H9 (cell line): Measurements from ENCODE around the gene PRR27. TPM values are rescaled to one million over a fixed set of nuclear protein-coding genes. Genes with fewer than 3 reads are reported as not detected.

Experiments
- DNase-seq: peaks from one replicate; pipeline ENCODE4 v3.0.0-alpha.2; 2017
- H2AFZ ChIP-seq: one replicate; pipeline ENCODE4 v1.6.1; 2013; ENCODE audit warnings: mild to moderate bottlenecking, low read length, control low read depth, moderate library complexity
- H2AK5ac ChIP-seq: 2 replicates; pipeline ENCODE4 v1.6.1; 2013; ENCODE audit warnings: low read length, control low read depth, mixed read lengths; ENCODE audit not compliant: insufficient read length
- H2BK120ac ChIP-seq: one replicate; pipeline ENCODE4 v1.6.1; 2013; ENCODE audit warnings: low read depth, mild to moderate bottlenecking, low read length, control low read depth, inconsistent platforms; ENCODE audit not compliant: poor library complexity, severe bottlenecking
- H2BK12ac ChIP-seq: 2 replicates; pipeline ENCODE4 v1.6.1; 2013; ENCODE audit warnings: low read length, control low read depth, mixed read lengths, low read depth; ENCODE audit not compliant: insufficient read length
- H2BK15ac ChIP-seq: 2 replicates; pipeline ENCODE4 v1.6.1; 2013; ENCODE audit warnings: low read depth, low read length, control low read depth
- H2BK20ac ChIP-seq: one replicate; pipeline ENCODE4 v1.6.1; 2013; ENCODE audit warnings: low read depth, mild to moderate bottlenecking, low read length, control low read depth, inconsistent platforms; ENCODE audit not compliant: poor library complexity, severe bottlenecking
- H2BK5ac ChIP-seq: 2 replicates; pipeline ENCODE4 v1.6.1; 2013; ENCODE audit warnings: low read length, control low read depth, mixed read lengths; ENCODE audit not compliant: insufficient read length
- H3K14ac ChIP-seq: 2 replicates; pipeline ENCODE4 v1.6.1; 2013; ENCODE audit warnings: low read length, control low read depth; ENCODE audit not compliant: insufficient read depth
- H3K18ac ChIP-seq: 2 replicates; pipeline ENCODE4 v1.6.1; 2013; ENCODE audit warnings: low read depth, mild to moderate bottlenecking, mixed read lengths, low read length, control low read depth; ENCODE audit not compliant: insufficient read length
- H3K23ac ChIP-seq: 2 replicates; pipeline ENCODE4 v1.6.1; 2013; ENCODE audit warnings: low read length, control low read depth, mixed read lengths, low read depth; ENCODE audit not compliant: insufficient read length
- H3K23me2 ChIP-seq: 2 replicates; pipeline ENCODE4 v1.6.1; 2013; ENCODE audit warnings: low read depth, mild to moderate bottlenecking, mixed read lengths, low read length, control low read depth; ENCODE audit not compliant: insufficient read length, poor library complexity, severe bottlenecking
- H3K27ac ChIP-seq: 2 replicates; pipeline ENCODE4 v1.5.1; 2013; ENCODE audit warnings: low read length, control low read depth, mixed read lengths, low read depth; ENCODE audit not compliant: insufficient read length
- H3K27me3 ChIP-seq: 2 replicates; pipeline ENCODE4 v1.6.1; 2013; ENCODE audit warnings: low read length, control low read depth, inconsistent platforms; ENCODE audit not compliant: insufficient read depth
- H3K4ac ChIP-seq: 2 replicates; pipeline ENCODE4 v1.6.1; 2013; ENCODE audit warnings: low read depth, mild to moderate bottlenecking, control low read depth, inconsistent platforms, low read length, moderate library complexity
- H3K4me1 ChIP-seq: 2 replicates; pipeline ENCODE4 v1.6.1; 2013; ENCODE audit warnings: low read length, control low read depth, inconsistent platforms; ENCODE audit not compliant: insufficient read depth
- H3K4me2 ChIP-seq: 2 replicates; pipeline ENCODE4 v1.6.1; 2013; ENCODE audit warnings: low read length, control low read depth, mixed read lengths; ENCODE audit not compliant: insufficient read length, insufficient read depth
- H3K56ac ChIP-seq: 2 replicates; pipeline ENCODE4 v1.6.1; 2013; ENCODE audit warnings: low read depth, mild to moderate bottlenecking, mixed read lengths, low read length, control low read depth; ENCODE audit not compliant: insufficient read length
- H3K79me1 ChIP-seq: 2 replicates; pipeline ENCODE4 v1.6.1; 2013; ENCODE audit warnings: low read depth, mild to moderate bottlenecking, moderate library complexity, low read length, control low read depth, inconsistent platforms; ENCODE audit not compliant: insufficient read depth, poor library complexity, severe bottlenecking
- H3K79me2 ChIP-seq: 2 replicates; pipeline ENCODE4 v1.6.1; 2013; ENCODE audit warnings: low read length, control low read depth, inconsistent platforms; ENCODE audit not compliant: insufficient read depth
- H3K9ac ChIP-seq: 2 replicates; pipeline ENCODE4 v1.6.1; 2013; ENCODE audit warnings: low read length, control low read depth, mixed read lengths; ENCODE audit not compliant: insufficient read length; ENCODE audit errors: extremely low read depth
- H3K9me3 ChIP-seq: one replicate; pipeline ENCODE4 v1.6.1; 2013; ENCODE audit warnings: low read depth, low read length, inconsistent platforms; ENCODE audit not compliant: control insufficient read depth
- H3T11ph ChIP-seq: one replicate; pipeline ENCODE4 v1.6.1; 2013; ENCODE audit warnings: mild to moderate bottlenecking, low read length, control low read depth, inconsistent platforms
- H4K20me1 ChIP-seq: one replicate; pipeline ENCODE4 v1.6.1; 2013; ENCODE audit not compliant: control insufficient read depth, insufficient read length, insufficient read depth
- H4K5ac ChIP-seq: 2 replicates; pipeline ENCODE4 v1.6.1; 2013; ENCODE audit warnings: low read depth, mild to moderate bottlenecking, mixed read lengths, low read length, control low read depth; ENCODE audit not compliant: insufficient read length
- H4K8ac ChIP-seq: replicated peaks from 2 replicates; pipeline ENCODE4 v1.6.1; 2013; ENCODE audit warnings: low read length, control low read depth, mixed read lengths, low read depth; ENCODE audit not compliant: insufficient read length
- H4K91ac ChIP-seq: 2 replicates; pipeline ENCODE4 v1.6.1; 2013; ENCODE audit warnings: low read depth, mild to moderate bottlenecking, moderate library complexity, mixed read lengths, low read length, control low read depth; ENCODE audit not compliant: insufficient read length
- H3K27ac Mint-ChIP-seq, 3 experiments: 2 replicates in 2 of 3; 3 replicates in 1 of 3; pipeline ENCODE4 v1.8.0; 2020 to 2021; ENCODE audit warnings: mixed read lengths in 3 of 3, mild to moderate bottlenecking in 1 of 3, moderate library complexity in 1 of 3
- H3K27me3 Mint-ChIP-seq: 2 replicates; pipeline ENCODE4 v1.8.0; 2021; ENCODE audit warnings: low read depth, mild to moderate bottlenecking, moderate library complexity, mixed read lengths
- H3K36me3 Mint-ChIP-seq, 3 experiments: 2 replicates in 2 of 3; 3 replicates in 1 of 3; pipeline ENCODE4 v1.8.0; 2020 to 2021; ENCODE audit warnings: low read depth in 3 of 3, mixed read lengths in 3 of 3; ENCODE audit not compliant: insufficient read depth in 1 of 3
- H3K4me1 Mint-ChIP-seq, 2 experiments: 2 replicates each; pipeline ENCODE4 v1.8.0; 2020; ENCODE audit warnings: mixed read lengths in 2 of 2
- H3K4me3 Mint-ChIP-seq, 2 experiments: 2 replicates in 1 of 2; 3 replicates in 1 of 2; pipeline ENCODE4 v1.8.0; 2020 to 2021; ENCODE audit warnings: mild to moderate bottlenecking in 2 of 2, mixed read lengths in 2 of 2, moderate library complexity in 1 of 2
- H3K9me3 Mint-ChIP-seq, 2 experiments: 2 replicates in 1 of 2; 3 replicates in 1 of 2; pipeline ENCODE4 v1.8.0; 2020; ENCODE audit warnings: mild to moderate bottlenecking in 2 of 2, mixed read lengths in 2 of 2, moderate library complexity in 1 of 2
- CTCF ChIP-seq: fragments of 200-600 bp; sonication (generic); conservative IDR thresholded peaks from 3 replicates; pipeline ENCODE4 v1.8.0; 2021; ENCODE audit warnings: antibody characterized with exemption, mild to moderate bottlenecking
- WGBS: extraction: QIAGEN DNeasy Blood & Tissue Kit; methylation state at CpG from one replicate; pipeline ENCODE4 v1.1.7; 2013; ENCODE audit warnings: missing lambda C conversion rate, low lambda C conversion rate, mixed read lengths; ENCODE audit not compliant: insufficient read length; ENCODE audit errors: extremely low coverage; 5-methylcytosine and 5-hydroxymethylcytosine counted together
- total RNA-seq: library from RNA; stranded (reverse); gene quantifications from 2 replicates; pipeline ENCODE4 v1.2.1, GENCODE V29; 2021

PRR27 gene
- total RNA-seq, 1 experiment from 2014 or later = not detected

- WGBS = no CpG with 5 or more reads among the region's 1 CpG
- Histone ChIP-seq H3K9me3 (no peaks in the 10 kb centered on the region), H3K4me2 (no peak within 1 kb of the TSS), H3K9ac (no peak within 1 kb of the TSS), H3K18ac (no peak within 1 kb of the TSS), H3K27me3 (no peaks in the 10 kb centered on the region), H3K56ac (no peak within 1 kb of the TSS), H4K20me1 (no peaks in the 10 kb centered on the region), H2BK120ac (no peak within 1 kb of the TSS), H4K5ac (no peak within 1 kb of the TSS), H2AK5ac (no peak within 1 kb of the TSS), H3K27ac (no peak within 1 kb of the TSS), H3K4me1 (no peaks in the 10 kb centered on the region), H3K4ac (no peak within 1 kb of the TSS), H2AFZ (no peak within 1 kb of the TSS), H2BK5ac (no peak within 1 kb of the TSS), H2BK12ac (no peak within 1 kb of the TSS), H3T11ph (no peak within 1 kb of the TSS), H3K79me1 (no peaks in the 10 kb centered on the region), H4K8ac (no peak within 1 kb of the TSS), H3K23me2 (no peaks in the 10 kb centered on the region), H3K14ac (no peak within 1 kb of the TSS), H3K23ac (no peak within 1 kb of the TSS), H2BK15ac (no peak within 1 kb of the TSS), H4K91ac (no peak within 1 kb of the TSS), H2BK20ac (no peak within 1 kb of the TSS), H3K79me2 (no peaks in the 10 kb centered on the region)
- Mint-ChIP-seq H3K4me1 (peaks cover 7 to 12% of the 10 kb centered on the region in 2 experiments), H3K27me3 (no peaks in the 10 kb centered on the region), H3K27ac (no peak within 1 kb of the TSS), H3K9me3 (no peaks in the 10 kb centered on the region), H3K4me3 (no peak within 1 kb of the TSS), H3K36me3 (peaks cover 0 to 4% (median 0%) of the 10 kb centered on the region in 3 experiments; a peak in 1 of 7 replicates)
- DNase-seq = no peak
- TF ChIP-seq CTCF = no peak
These were observed 41.4 kb downstream of the PRR27 start, which contains the start of gene ODAM for GRCh38 chr4:70195425-70195824. Gene ODAM, plus strand, starts transcription at chr4:70195725. Its CDS starts 819 bp downstream, at chr4:70196544.
